ENCODE measurements around the gene SMAD5.

Gene SMAD5

DNA sequence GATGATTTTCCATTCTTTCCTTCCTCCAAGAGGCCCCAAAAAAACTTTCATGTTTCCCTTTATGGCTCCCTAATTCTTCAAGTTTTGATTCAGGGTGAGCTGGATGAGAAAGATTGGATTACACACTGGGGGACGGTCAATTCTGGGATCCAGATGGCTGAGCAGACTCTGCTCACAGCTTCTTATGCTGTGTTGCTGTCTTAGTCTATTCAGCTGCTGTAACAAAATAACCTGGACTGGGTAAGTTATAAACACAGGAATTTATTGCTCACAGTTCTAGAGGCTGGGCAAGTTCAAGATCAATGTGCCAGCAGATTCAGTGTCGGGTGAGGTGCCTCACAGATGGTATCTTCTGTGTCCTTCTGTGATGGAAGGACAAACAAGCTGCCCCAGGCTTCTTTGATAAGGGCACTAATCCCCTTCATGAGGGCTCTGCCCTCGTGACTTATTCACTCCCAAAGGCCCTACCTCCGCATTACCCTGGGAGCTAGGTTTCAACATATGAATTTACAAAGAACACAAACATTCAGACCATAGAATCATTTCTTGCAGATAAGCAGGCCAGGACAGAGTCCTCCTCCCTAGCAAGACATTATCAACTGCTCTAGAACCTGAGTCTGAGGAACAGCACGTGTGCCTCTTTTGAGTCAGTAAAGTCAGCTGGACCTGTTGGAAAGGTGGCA, 23.1 kb upstream of the SMAD5 start:
- H3K9me3 Mint-ChIP-seq: no peaks in the 10 kb centered on the region
- no peaks in the 10 kb centered on the region for H3K36me3 Mint-ChIP-seq (ENCODE audit: low read depth)
- H3K27ac Mint-ChIP-seq: no peak overlapping the region
- peaks cover 7% of the 10 kb centered on the region for H3K27me3 Mint-ChIP-seq (ENCODE audit: low read depth, poor library complexity)
- peaks cover 4% of the 10 kb centered on the region for H3K4me1 Mint-ChIP-seq
- TF ChIP-seq, protein P1, sequence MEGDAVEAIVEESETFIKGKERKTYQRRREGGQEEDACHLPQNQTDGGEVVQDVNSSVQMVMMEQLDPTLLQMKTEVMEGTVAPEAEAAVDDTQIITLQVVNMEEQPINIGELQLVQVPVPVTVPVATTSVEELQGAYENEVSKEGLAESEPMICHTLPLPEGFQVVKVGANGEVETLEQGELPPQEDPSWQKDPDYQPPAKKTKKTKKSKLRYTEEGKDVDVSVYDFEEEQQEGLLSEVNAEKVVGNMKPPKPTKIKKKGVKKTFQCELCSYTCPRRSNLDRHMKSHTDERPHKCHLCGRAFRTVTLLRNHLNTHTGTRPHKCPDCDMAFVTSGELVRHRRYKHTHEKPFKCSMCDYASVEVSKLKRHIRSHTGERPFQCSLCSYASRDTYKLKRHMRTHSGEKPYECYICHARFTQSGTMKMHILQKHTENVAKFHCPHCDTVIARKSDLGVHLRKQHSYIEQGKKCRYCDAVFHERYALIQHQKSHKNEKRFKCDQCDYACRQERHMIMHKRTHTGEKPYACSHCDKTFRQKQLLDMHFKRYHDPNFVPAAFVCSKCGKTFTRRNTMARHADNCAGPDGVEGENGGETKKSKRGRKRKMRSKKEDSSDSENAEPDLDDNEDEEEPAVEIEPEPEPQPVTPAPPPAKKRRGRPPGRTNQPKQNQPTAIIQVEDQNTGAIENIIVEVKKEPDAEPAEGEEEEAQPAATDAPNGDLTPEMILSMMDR (IDR thresholded peaks at IDR 0.05): no peak
- no peak for DNase-seq
- H3K4me3 Mint-ChIP-seq: no peak overlapping the region

DNA sequence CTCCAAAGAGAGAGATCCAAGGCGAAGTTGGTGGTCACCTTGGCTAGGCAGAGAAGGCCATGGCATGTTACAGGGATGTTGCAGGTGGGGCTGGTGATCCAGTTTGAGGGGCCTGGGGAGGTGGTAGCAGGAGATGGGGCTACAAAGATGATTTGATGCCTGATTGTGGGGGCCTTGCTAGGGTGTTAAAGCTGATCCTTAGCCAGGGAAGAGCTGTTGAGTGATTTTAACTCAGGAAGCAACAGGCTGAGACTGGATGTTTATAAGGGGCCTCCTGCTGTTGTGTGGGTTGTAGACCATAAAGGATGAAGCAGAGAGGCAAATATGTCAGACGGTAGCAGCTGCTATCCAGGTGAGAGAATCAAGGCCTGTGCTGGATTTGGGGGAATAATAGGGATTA, 19.0 kb upstream of the SMAD5 start:
- Mint-ChIP-seq H3K4me3 (no peak overlapping the region), H3K9me3 (no peaks in the 10 kb centered on the region), H3K36me3 (ENCODE audit: low read depth) (no peaks in the 10 kb centered on the region), H3K4me1 (no peaks in the 10 kb centered on the region), H3K27ac (no peak overlapping the region), H3K27me3 (ENCODE audit: low read depth, poor library complexity) (peaks cover 5% of the 10 kb centered on the region)
- TF ChIP-seq, protein P1 (IDR thresholded peaks at IDR 0.05): no peak
- DNase-seq: no peak

DNA sequence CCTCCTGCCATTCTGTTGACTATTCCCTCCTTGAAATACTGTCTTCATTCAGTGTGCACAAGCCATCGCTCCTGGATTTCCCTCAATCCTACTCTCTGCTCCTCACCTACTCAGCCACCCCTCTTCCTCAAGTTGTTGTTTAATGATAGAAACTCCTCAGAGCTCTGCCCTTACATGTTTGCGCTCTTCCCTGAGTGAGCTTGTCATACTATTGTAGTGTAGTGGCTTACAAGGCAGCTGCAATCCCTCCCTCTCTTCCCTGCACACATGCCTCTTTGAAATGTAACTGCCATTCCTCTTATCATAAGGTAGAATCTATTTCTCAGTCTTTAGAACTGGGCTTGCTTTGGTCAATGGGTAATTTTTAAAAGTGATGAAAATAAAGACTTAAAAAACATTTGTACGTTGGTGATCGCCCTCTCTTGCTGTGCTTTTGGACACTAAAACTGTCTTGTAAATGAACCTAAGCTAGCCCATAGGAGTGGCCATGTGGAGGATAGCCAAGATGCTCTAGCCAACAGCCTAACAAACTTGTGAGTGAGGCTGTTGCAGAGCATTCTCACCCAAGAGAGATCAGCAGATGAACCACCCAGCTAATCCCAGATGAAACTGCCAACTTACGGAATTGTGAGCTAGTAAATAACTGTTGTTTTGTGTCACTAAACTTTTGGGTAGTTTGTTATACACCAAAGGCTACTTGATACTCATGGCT, 18.1 kb upstream of the SMAD5 start:
- no peaks in the 10 kb centered on the region for H3K4me1 Mint-ChIP-seq
- TF ChIP-seq, protein P1 (IDR thresholded peaks at IDR 0.05): no peak
- H3K27ac Mint-ChIP-seq: no peak overlapping the region
- H3K9me3 Mint-ChIP-seq: no peaks in the 10 kb centered on the region
- no peaks in the 10 kb centered on the region for H3K36me3 Mint-ChIP-seq (ENCODE audit: low read depth)
- H3K27me3 Mint-ChIP-seq (ENCODE audit: low read depth, poor library complexity): no peaks in the 10 kb centered on the region
- no peak overlapping the region for H3K4me3 Mint-ChIP-seq
- no peak for DNase-seq

DNA sequence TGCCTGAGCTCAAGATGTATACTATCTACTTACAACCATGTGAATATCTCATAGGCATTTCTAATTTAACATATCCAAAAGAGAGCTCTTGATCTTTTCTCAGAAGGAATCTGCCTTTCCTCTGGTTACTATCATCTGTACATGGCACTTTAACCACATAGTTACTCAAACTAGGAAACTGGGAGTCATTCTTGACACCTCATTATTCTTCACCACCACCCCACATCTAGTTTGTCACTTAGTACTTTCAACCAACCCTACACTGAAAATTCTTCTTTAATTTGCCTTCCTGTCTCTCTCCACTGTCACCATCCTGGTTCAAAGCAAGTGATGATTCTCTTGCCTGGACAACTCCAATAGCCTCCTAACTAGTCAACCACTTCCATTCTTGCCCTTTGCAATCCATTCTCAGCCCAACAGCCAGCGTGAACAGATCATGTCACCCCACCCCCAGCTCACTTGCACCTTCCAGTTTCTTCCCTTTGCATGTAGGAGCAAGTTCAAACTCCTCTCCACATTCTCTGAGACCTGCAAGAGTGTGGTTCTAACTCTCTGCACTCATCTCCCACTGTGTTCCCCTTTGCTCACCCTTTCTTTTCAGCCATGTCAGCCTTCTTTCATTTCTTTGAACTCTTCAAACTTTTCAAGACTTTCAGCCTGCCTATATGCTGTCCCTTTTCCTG, 17.3 kb upstream of the SMAD5 start:
- H3K27me3 Mint-ChIP-seq (ENCODE audit: low read depth, poor library complexity): no peaks in the 10 kb centered on the region
- no peaks in the 10 kb centered on the region for H3K9me3 Mint-ChIP-seq
- no peaks in the 10 kb centered on the region for H3K36me3 Mint-ChIP-seq (ENCODE audit: low read depth)
- TF ChIP-seq, protein P1 (IDR thresholded peaks at IDR 0.05): no peak
- no peak overlapping the region for H3K27ac Mint-ChIP-seq
- H3K4me3 Mint-ChIP-seq: no peak overlapping the region
- no peaks in the 10 kb centered on the region for H3K4me1 Mint-ChIP-seq
- no peak for DNase-seq

DNA sequence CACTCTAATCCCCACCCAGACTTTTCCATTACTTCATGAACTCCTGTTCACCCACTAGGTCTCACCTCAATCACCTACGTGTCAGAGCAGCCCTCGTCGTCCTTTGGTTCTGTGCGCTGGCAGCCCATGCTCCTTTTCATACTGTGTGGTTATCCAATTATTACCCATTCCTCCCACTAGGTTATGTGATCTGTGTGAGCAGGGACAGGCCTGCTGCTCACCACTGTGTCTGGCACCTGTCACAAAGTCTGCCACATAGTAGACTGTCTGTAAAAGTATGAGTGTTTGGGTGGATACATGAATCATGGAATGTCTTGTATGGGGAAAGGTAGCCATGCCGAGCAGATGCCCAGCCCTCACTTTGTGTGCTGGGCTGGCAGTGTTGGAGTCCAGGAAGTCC, 12.1 kb upstream of the SMAD5 start:
- DNase-seq: no peak
- Mint-ChIP-seq H3K4me3 (no peak overlapping the region), H3K36me3 (ENCODE audit: low read depth) (no peaks in the 10 kb centered on the region), H3K27ac (no peak overlapping the region), H3K27me3 (ENCODE audit: low read depth, poor library complexity) (peaks cover 3% of the 10 kb centered on the region), H3K9me3 (no peaks in the 10 kb centered on the region), H3K4me1 (no peaks in the 10 kb centered on the region)
- TF ChIP-seq, protein P1 (IDR thresholded peaks at IDR 0.05): no peak
